DND-41 (cell line): ENCODE data around the gene RNASEH2C.
A peak's percentile ranks its signal among the peaks of the same experiment; 100 is the strongest.

ENCODE experiments used
- ATAC-seq: fragments of 200-7000 bp; cut with Tn5 transposase; 3 replicates; pipeline ENCODE4 v1.9.1; 2021; ENCODE audit warnings: low read depth; ENCODE audit not compliant: insufficient read depth
- DNase-seq: peaks from one replicate; pipeline ENCODE4 v3.0.0-alpha.2; 2020
- H2AFZ ChIP-seq: 2 replicates; pipeline ENCODE4 v1.6.0; 2012; ENCODE audit warnings: low read depth, low read length
- H3K27ac ChIP-seq: 2 replicates; pipeline ENCODE4 v1.5.1; 2012; ENCODE audit warnings: low read length, inconsistent platforms
- H3K27me3 ChIP-seq: fragments of 200-600 bp; sonication (generic); 2 replicates; pipeline ENCODE4 v1.6.0; 2012; ENCODE audit warnings: low read length, mild to moderate bottlenecking, inconsistent platforms; ENCODE audit not compliant: insufficient read depth, poor library complexity
- H3K36me3 ChIP-seq: 2 replicates; pipeline ENCODE4 v1.5.1; 2012; ENCODE audit warnings: low read length, inconsistent platforms; ENCODE audit not compliant: insufficient read depth
- H3K4me1 ChIP-seq: 2 replicates; pipeline ENCODE4 v1.5.1; 2012; ENCODE audit warnings: mild to moderate bottlenecking, low read length; ENCODE audit not compliant: insufficient read depth
- H3K4me2 ChIP-seq: 2 replicates; pipeline ENCODE4 v1.6.0; 2012; ENCODE audit warnings: mild to moderate bottlenecking, moderate library complexity, low read length, inconsistent platforms; ENCODE audit not compliant: insufficient read depth
- H3K4me3 ChIP-seq, 2 experiments: fragments of 200-600 bp in 1 of 2; shearing (Covaris generic) in 1 of 2; 2 replicates each; pipeline ENCODE4 v1.5.1; 2012 to 2016; ENCODE audit warnings: inconsistent platforms in 2 of 2, low read length in 2 of 2, mild to moderate bottlenecking in 2 of 2, low read depth in 1 of 2, moderate library complexity in 1 of 2
- H3K79me2 ChIP-seq: 2 replicates; pipeline ENCODE4 v1.6.0; 2012; ENCODE audit warnings: low read length, inconsistent platforms; ENCODE audit not compliant: insufficient read depth
- H3K9ac ChIP-seq: 2 replicates; pipeline ENCODE4 v1.6.0; 2012; ENCODE audit warnings: low read depth, mild to moderate bottlenecking, inconsistent platforms, low read length, moderate library complexity
- H3K9me3 ChIP-seq: 2 replicates; pipeline ENCODE4 v1.5.1; 2012; ENCODE audit warnings: low read length, moderate library complexity, mild to moderate bottlenecking, inconsistent platforms; ENCODE audit not compliant: insufficient read depth, severe bottlenecking
- H4K20me1 ChIP-seq: 2 replicates; pipeline ENCODE4 v1.6.0; 2012; ENCODE audit warnings: low read length; ENCODE audit not compliant: insufficient read depth
- EZH2 ChIP-seq: IDR thresholded peaks from 3 replicates; pipeline ENCODE4 v1.6.1; 2012; ENCODE audit warnings: borderline replicate concordance, low read depth, mild to moderate bottlenecking, moderate library complexity, low read length, inconsistent platforms; ENCODE audit not compliant: severe bottlenecking
- TF ChIP-seq, protein P1 (sequence below): IDR thresholded peaks from 2 replicates; pipeline ENCODE4 v1.5.1; 2012; ENCODE audit warnings: borderline replicate concordance, low read length, moderate library complexity, mild to moderate bottlenecking; ENCODE audit not compliant: poor library complexity, severe bottlenecking; ENCODE audit errors: extremely low read depth

RNASEH2C gene

DNA sequence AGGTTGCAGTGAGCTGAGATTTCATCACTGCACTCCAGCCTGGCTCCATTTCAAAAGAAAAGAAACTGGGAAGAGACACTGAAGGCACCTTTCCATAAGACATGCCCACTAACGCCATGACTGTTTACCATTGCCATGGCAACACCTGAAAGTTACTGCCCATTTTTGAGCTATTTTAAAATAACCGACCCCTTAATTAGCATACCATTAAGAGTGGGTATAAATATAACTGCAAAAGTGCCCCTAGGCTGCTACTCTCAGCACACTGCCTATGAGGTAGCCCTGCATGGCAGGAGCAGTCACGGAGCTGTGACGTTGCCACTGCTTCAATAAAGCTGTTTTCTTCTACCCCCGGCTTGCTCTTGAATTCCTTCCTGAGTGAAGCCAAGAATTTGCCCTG lies 9.9 kb upstream of the RNASEH2C start:
- no peak for ATAC-seq
- H3K4me3 ChIP-seq: no peak overlapping the region
- H3K4me2 ChIP-seq: no peak overlapping the region
- H2AFZ ChIP-seq: no peak overlapping the region
- no peaks in the 10 kb centered on the region for H3K36me3 ChIP-seq
- no peaks in the 10 kb centered on the region for H4K20me1 ChIP-seq
- DNase-seq: no peak
- no peaks in the 10 kb centered on the region for H3K27me3 ChIP-seq
- H3K4me1 ChIP-seq: no peaks in the 10 kb centered on the region
- no peak overlapping the region for H3K27ac ChIP-seq
- H3K79me2 ChIP-seq: no peaks in the 10 kb centered on the region
- no peak overlapping the region for H3K9ac ChIP-seq
- no peaks in the 10 kb centered on the region for H3K9me3 ChIP-seq
- TF ChIP-seq, protein P1, sequence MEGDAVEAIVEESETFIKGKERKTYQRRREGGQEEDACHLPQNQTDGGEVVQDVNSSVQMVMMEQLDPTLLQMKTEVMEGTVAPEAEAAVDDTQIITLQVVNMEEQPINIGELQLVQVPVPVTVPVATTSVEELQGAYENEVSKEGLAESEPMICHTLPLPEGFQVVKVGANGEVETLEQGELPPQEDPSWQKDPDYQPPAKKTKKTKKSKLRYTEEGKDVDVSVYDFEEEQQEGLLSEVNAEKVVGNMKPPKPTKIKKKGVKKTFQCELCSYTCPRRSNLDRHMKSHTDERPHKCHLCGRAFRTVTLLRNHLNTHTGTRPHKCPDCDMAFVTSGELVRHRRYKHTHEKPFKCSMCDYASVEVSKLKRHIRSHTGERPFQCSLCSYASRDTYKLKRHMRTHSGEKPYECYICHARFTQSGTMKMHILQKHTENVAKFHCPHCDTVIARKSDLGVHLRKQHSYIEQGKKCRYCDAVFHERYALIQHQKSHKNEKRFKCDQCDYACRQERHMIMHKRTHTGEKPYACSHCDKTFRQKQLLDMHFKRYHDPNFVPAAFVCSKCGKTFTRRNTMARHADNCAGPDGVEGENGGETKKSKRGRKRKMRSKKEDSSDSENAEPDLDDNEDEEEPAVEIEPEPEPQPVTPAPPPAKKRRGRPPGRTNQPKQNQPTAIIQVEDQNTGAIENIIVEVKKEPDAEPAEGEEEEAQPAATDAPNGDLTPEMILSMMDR: no peak
- TF ChIP-seq EZH2: no peak

DNA sequence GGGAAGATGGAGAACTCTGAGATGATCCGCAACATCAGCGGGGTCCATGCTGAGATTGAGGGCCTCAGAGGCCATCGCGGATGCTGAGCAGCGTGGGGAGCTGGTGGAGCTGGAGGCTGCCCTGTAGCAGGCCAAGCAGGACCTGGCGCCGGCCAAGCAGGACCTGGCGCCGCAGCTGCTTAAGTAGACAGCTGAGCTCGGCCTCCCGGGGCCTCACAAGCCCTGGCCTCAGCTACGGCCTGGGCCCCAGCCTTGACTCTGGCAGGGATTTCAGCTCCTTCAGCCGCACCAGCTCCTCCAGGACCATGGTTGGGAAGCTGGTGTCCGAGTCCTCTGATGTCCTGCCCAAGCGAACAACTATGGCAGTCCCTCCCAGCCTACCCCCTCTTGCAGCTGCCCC lies 7.3 kb upstream of the RNASEH2C start:
- H4K20me1 ChIP-seq: no peaks in the 10 kb centered on the region
- no peak overlapping the region for H3K27ac ChIP-seq
- H3K4me3 ChIP-seq: no peak overlapping the region
- H2AFZ ChIP-seq: no peak overlapping the region
- H3K9me3 ChIP-seq: no peaks in the 10 kb centered on the region
- DNase-seq (no peak), ATAC-seq (no peak)
- H3K27me3 ChIP-seq: no peaks in the 10 kb centered on the region
- no peaks in the 10 kb centered on the region for H3K4me1 ChIP-seq
- no peaks in the 10 kb centered on the region for H3K79me2 ChIP-seq
- no peak overlapping the region for H3K4me2 ChIP-seq
- no peak for TF ChIP-seq EZH2
- TF ChIP-seq, protein P1: no peak
- no peak overlapping the region for H3K9ac ChIP-seq
- H3K36me3 ChIP-seq: no peaks in the 10 kb centered on the region

DNA sequence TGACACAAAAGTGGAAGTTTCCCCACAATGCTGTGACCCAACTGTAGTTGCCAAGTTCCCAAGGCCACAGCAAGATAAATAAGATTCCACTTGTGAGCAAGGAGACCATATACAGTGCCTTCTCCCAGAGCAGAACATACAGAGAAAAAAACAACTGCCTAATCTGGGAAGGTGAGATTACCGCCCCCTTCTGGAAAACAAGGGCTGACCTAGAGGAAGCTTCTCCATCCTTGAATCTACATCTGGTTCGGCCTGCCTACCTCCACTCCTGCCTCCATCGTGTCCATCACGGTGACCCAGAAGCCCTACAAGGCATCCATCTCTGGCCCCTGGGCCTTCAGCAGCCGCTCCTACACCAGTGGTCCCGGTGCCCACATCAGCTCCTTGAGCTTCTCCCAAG lies 6.1 kb upstream of the RNASEH2C start:
- no peaks in the 10 kb centered on the region for H3K36me3 ChIP-seq
- H3K4me3 ChIP-seq: no peak overlapping the region
- H3K9ac ChIP-seq: no peak overlapping the region
- H2AFZ ChIP-seq: no peak overlapping the region
- DNase-seq (no peak), ATAC-seq (no peak)
- no peak overlapping the region for H3K27ac ChIP-seq
- H3K4me2 ChIP-seq: no peak overlapping the region
- H3K27me3 ChIP-seq: no peaks in the 10 kb centered on the region
- TF ChIP-seq, protein P1: peak; percentile 40
- TF ChIP-seq EZH2: no peak
- peaks cover 1% of the 10 kb centered on the region; the same call in 1 of the 2 replicates for H3K4me1 ChIP-seq
- H4K20me1 ChIP-seq: no peaks in the 10 kb centered on the region
- no peaks in the 10 kb centered on the region for H3K79me2 ChIP-seq
- H3K9me3 ChIP-seq: no peaks in the 10 kb centered on the region

DNA sequence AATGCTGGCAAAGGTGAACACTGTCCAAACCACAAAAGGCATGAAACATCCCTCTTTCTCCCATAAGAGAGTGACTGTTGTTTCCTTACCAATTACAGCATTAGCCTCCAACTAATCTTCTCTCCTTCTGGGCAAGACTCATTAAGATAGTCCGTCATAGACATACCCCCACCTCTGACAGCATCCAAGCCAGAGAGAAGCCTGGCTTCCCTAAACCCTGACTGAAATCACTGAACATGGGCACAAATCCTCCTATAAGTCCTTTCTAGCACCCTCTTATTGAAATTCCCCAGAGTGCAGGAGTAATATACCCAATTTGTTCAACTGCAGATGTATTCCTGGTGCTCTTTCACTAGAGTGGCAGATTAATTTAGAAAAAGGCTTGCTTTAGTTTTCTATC lies 1.7 kb upstream of the RNASEH2C start:
- Histone ChIP-seq H3K4me1 (peaks cover 36% of the 10 kb centered on the region), H3K79me2 (peaks cover 33% of the 10 kb centered on the region), H2AFZ (no peak overlapping the region), H3K36me3 (peaks cover 31% of the 10 kb centered on the region), H3K4me2 (no peak overlapping the region), H3K9me3 (no peaks in the 10 kb centered on the region), H3K27ac (no peak overlapping the region), H3K4me3 (no peak overlapping the region), H3K9ac (no peak overlapping the region), H4K20me1 (peaks cover 30% of the 10 kb centered on the region), H3K27me3 (no peaks in the 10 kb centered on the region)
- ATAC-seq (no peak), DNase-seq (no peak)
- no peak for TF ChIP-seq EZH2
- TF ChIP-seq, protein P1: no peak
